OCI-LY7 (cell line): ENCODE data around the gene AK2. TPM values are rescaled to one million over a fixed set of nuclear protein-coding genes. Genes with fewer than 3 reads are reported as not detected.
"Not testable (repeated sequence)": the region's sequence is repeated elsewhere in the genome, so short reads cannot be mapped to it uniquely, and the experiment has no call there.

Experiments
- BruUV-seq: library from RNA; stranded (reverse); fragments of 400-500 nt; replicated peaks from 2 replicates; lab custom pipeline; 2021; lab: Mats Ljungman, UMichigan
- CTCF ChIA-PET: fragments of 300-600 bp; sonication (Branson Sonifier 250); formaldehyde crosslinking; loops from one replicate; lab custom pipeline; 2022; ENCODE audit warnings: antibody characterized with exemption; ENCODE audit not compliant: unreplicated experiment; lab: Charles Lee
- POLR2A ChIA-PET: fragments of 300-600 bp; sonication (Branson Sonifier 250); formaldehyde crosslinking; loops from one replicate; lab custom pipeline; 2022; ENCODE audit warnings: antibody characterized with exemption; lab: Charles Lee
- DNase-seq: peaks from one replicate; pipeline ENCODE4 v3.0.0-alpha.2; 2015; ENCODE audit warnings: low spot score
- H2AFZ ChIP-seq: fragments of 200-600 bp; sonication (generic), shearing (Covaris generic); 2 replicates; pipeline ENCODE4 v1.6.1; 2014; ENCODE audit warnings: mild to moderate bottlenecking, antibody characterized with exemption, low read length, moderate library complexity
- H3K27ac ChIP-seq: fragments of 200-600 bp; sonication (generic); 2 replicates; pipeline ENCODE4 v1.5.1; 2014; ENCODE audit warnings: mixed run types, low read depth, mild to moderate bottlenecking, moderate library complexity, low read length, inconsistent platforms; ENCODE audit not compliant: poor library complexity, severe bottlenecking
- H3K36me3 ChIP-seq: fragments of 200-600 bp; sonication (generic); 2 replicates; pipeline ENCODE4 v1.6.1; 2014; ENCODE audit warnings: mild to moderate bottlenecking, antibody characterized with exemption, low read length, moderate library complexity, mixed read lengths; ENCODE audit not compliant: insufficient read depth
- H3K4me1 ChIP-seq: fragments of 200-600 bp; sonication (generic); 2 replicates; pipeline ENCODE4 v1.5.1; 2014; ENCODE audit warnings: mild to moderate bottlenecking, low read length; ENCODE audit not compliant: insufficient read depth, poor library complexity, severe bottlenecking
- H3K4me2 ChIP-seq: fragments of 200-600 bp; sonication (generic); 2 replicates; pipeline ENCODE4 v1.6.1; 2014; ENCODE audit warnings: mild to moderate bottlenecking, low read length
- H3K4me3 ChIP-seq: fragments of 200-600 bp; sonication (generic); 2 replicates; pipeline ENCODE4 v1.5.1; 2014; ENCODE audit warnings: mild to moderate bottlenecking, low read depth, low read length; ENCODE audit not compliant: poor library complexity, severe bottlenecking
- H3K79me2 ChIP-seq: fragments of 200-600 bp; sonication (generic); 2 replicates; pipeline ENCODE4 v1.6.1; 2016; ENCODE audit warnings: low read depth, mild to moderate bottlenecking, low read length, moderate library complexity, mixed read lengths; ENCODE audit not compliant: insufficient read depth
- H3K9me2 ChIP-seq: fragments of 200-600 bp; sonication (generic); 2 replicates; pipeline ENCODE4 v1.6.1; 2016; ENCODE audit warnings: mild to moderate bottlenecking, low read length, mixed read lengths; ENCODE audit not compliant: insufficient read depth
- H3K9me3 ChIP-seq: fragments of 200-600 bp; sonication (generic); 2 replicates; pipeline ENCODE4 v1.6.1; 2014; ENCODE audit warnings: mild to moderate bottlenecking, mixed run types, low read length, mixed read lengths
- H4K20me1 ChIP-seq: fragments of 200-600 bp; sonication (generic); 2 replicates; pipeline ENCODE4 v1.6.1; 2014; ENCODE audit warnings: mild to moderate bottlenecking, antibody characterized with exemption, low read length, moderate library complexity, mixed read lengths; ENCODE audit not compliant: insufficient read depth
- EZH2phosphoT487 ChIP-seq: fragments of 200-600 bp; sonication (generic); IDR thresholded peaks from 2 replicates; pipeline ENCODE4 v1.6.1; 2018; ENCODE audit warnings: low read depth, borderline replicate concordance, mild to moderate bottlenecking, mixed run types, antibody characterized with exemption, low read length, moderate library complexity, mixed read lengths
- intact Hi-C: fragments of 100-400 bp; cut with micrococcal nuclease; formaldehyde crosslinking; loops from one replicate; pipeline ENCODE4 v1.10.0; 2022; ENCODE audit not compliant: unreplicated experiment
- total RNA-seq, 2 experiments: library from RNA; depleted of rRNA in 1 of 2; stranded (reverse); fragments of >200 nt in 1 of 2; shearing (Covaris generic) in 1 of 2; gene quantifications; 2 replicates each; pipeline ENCODE4 v1.2.3, GENCODE V29; 2014 to 2022
- TF ChIP-seq, protein P1 (sequence below): fragments of 200-600 bp; sonication (generic); conservative IDR thresholded peaks from 2 replicates; pipeline ENCODE4 v1.5.1; 2014; ENCODE audit warnings: mild to moderate bottlenecking, antibody characterized with exemption, low read length, moderate library complexity, mixed read lengths

AK2 gene
- total RNA-seq, 2 experiments from 2014 or later, result 185 to 298 TPM

DNA sequence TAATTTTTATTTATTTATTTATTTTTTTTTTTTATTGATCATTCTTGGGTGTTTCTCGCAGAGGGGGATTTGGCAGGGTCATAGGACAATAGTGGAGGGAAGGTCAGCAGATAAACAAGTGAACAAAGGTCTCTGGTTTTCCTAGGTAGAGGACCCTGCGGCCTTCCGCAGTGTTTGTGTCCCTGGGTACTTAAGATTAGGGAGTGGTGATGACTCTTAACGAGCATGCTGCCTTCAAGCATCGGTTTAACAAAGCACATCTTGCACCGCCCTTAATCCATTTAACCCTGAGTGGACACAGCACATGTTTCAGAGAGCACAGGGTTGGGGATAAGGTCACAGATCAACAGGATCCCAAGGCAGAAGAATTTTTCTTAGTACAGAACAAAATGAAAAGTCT, 63.2 kb downstream of the AK2 start:
- H3K9me2 ChIP-seq, POLR2A ChIA-PET, H2AFZ ChIP-seq, H4K20me1 ChIP-seq, intact Hi-C loops, H3K27ac ChIP-seq, H3K9me3 ChIP-seq, DNase-seq, H3K36me3 ChIP-seq, BruUV-seq, CTCF ChIA-PET, H3K79me2 ChIP-seq, H3K4me2 ChIP-seq, H3K4me3 ChIP-seq, H3K4me1 ChIP-seq: not testable (repeated sequence)

DNA sequence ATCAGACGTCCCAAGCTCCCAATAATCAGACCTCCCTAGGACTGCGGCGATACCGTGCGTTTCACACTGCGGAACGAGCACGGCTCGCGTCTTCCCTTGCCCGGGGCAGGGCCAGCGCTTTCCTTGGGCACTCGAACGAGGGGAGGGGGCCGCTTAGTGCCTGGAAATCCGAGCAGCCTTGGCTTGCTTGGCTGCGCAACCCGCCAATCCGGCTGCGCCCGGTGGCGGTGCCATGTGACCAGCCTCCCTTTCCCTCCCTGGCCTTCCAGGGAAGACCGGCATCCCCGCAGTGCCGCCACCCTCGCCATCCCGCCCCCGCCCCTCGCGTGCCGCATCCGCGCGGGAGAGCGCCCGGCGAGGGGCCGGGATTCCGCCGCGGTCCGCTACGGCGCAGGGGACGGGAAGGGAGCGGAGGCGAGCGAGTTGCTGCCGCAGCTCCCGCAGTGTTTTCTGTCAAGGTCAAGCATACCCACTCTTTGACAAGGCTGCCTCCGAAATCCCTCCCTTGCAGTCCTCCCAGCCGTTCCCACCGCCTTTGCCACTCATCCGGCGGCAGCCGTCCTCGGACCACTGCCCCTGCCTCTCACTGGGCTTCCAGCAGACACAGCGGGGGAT, 63.8 kb downstream of the AK2 start:
- CTCF ChIA-PET, result no interaction called here
- H3K36me3 ChIP-seq, result no peaks in the 10 kb centered on the region
- H4K20me1 ChIP-seq, result no peaks in the 10 kb centered on the region
- H3K4me3 ChIP-seq, result no peak overlapping the region
- intact Hi-C loops, result no loop called here
- no peak overlapping the region for H3K27ac ChIP-seq
- DNase-seq, result no peak
- no peak for TF ChIP-seq EZH2phosphoT487
- TF ChIP-seq, protein P1, sequence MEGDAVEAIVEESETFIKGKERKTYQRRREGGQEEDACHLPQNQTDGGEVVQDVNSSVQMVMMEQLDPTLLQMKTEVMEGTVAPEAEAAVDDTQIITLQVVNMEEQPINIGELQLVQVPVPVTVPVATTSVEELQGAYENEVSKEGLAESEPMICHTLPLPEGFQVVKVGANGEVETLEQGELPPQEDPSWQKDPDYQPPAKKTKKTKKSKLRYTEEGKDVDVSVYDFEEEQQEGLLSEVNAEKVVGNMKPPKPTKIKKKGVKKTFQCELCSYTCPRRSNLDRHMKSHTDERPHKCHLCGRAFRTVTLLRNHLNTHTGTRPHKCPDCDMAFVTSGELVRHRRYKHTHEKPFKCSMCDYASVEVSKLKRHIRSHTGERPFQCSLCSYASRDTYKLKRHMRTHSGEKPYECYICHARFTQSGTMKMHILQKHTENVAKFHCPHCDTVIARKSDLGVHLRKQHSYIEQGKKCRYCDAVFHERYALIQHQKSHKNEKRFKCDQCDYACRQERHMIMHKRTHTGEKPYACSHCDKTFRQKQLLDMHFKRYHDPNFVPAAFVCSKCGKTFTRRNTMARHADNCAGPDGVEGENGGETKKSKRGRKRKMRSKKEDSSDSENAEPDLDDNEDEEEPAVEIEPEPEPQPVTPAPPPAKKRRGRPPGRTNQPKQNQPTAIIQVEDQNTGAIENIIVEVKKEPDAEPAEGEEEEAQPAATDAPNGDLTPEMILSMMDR, result no peak
- H3K79me2 ChIP-seq, result no peaks in the 10 kb centered on the region
- H2AFZ ChIP-seq, result no peak overlapping the region
- no peak overlapping the region for H3K4me2 ChIP-seq
- no peaks in the 10 kb centered on the region for H3K9me2 ChIP-seq
- POLR2A ChIA-PET, result no interaction called here
- BruUV-seq, result no TSS peak
- H3K9me3 ChIP-seq, result no peaks in the 10 kb centered on the region
- H3K4me1 ChIP-seq, result no peaks in the 10 kb centered on the region

DNA sequence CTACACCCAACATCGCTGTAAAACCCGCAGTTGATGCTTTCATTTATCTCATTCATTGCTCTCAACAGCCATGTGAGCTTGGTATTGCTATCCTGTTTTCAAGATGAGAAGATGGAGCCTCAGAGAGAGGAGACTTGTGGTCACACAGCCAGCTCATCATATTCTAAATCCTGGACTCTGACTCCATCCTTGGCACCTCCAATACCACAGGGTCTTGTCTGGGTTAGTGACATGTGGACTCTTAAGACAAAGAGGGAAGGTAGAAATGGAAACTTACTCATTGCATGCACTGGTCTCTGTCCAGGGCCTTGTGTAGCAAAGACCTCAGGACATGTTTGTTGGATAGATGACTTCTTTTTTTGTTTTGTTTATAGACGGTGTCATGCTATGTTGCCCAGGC, 65.1 kb downstream of the AK2 start:
- no peak overlapping the region for H3K27ac ChIP-seq
- no peaks in the 10 kb centered on the region for H3K4me1 ChIP-seq
- DNase-seq, result no peak
- no peaks in the 10 kb centered on the region for H4K20me1 ChIP-seq
- TF ChIP-seq EZH2phosphoT487, result no peak
- TF ChIP-seq, protein P1, result no peak
- H3K4me2 ChIP-seq, result no peak overlapping the region
- CTCF ChIA-PET, result no interaction called here
- intact Hi-C loops, result no loop called here
- POLR2A ChIA-PET, result interaction anchor here (2.0 kb wide), 1 partner anchor 9 kb away, joined by 9 read pairs; no protein-coding TSS in a partner anchor
- no peak overlapping the region for H3K4me3 ChIP-seq
- no peaks in the 10 kb centered on the region for H3K79me2 ChIP-seq
- no peaks in the 10 kb centered on the region for H3K9me2 ChIP-seq
- H3K36me3 ChIP-seq, result no peaks in the 10 kb centered on the region
- H2AFZ ChIP-seq, result no peak overlapping the region
- BruUV-seq, result no TSS peak
- no peaks in the 10 kb centered on the region for H3K9me3 ChIP-seq
